ENCODE data around the gene GLT1D1.

The GLT1D1 gene

GRCh38 chr12:128819293-128820144 is 33.8 kb upstream of the GLT1D1 start:
- no peak overlapping the region for H2AFZ ChIP-seq (ENCODE audit: insufficient read depth, low read length, poor library complexity)
- no peaks in the 10 kb centered on the region for H3K27me3 ChIP-seq (ENCODE audit: insufficient read depth, low read length)
- H2BK5ac ChIP-seq (ENCODE audit: low read depth, low read length, poor library complexity): no peak overlapping the region
- H2BK120ac ChIP-seq (ENCODE audit: insufficient read depth, low read length, poor library complexity): no peak overlapping the region
- H3K79me1 ChIP-seq (ENCODE audit: low read length): peaks cover 10% of the 10 kb centered on the region
- no peak overlapping the region for H4K12ac ChIP-seq (ENCODE audit: low read depth, low read length)
- H3K9me3 ChIP-seq (ENCODE audit: insufficient read depth, low read depth, low read length): no peaks in the 10 kb centered on the region
- no CpG with 5 or more reads among the region's 16 CpGs for WGBS (ENCODE audit: extremely low coverage, insufficient coverage, insufficient read length)
- H3K36me3 ChIP-seq (ENCODE audit: control insufficient read depth in 1 of 2, insufficient read depth in 2 of 2, low read length in 2 of 2): peaks cover 6 to 13% of the 10 kb centered on the region in 2 experiments
- peaks cover 2 to 17% of the 10 kb centered on the region in 2 experiments for H3K4me1 ChIP-seq (ENCODE audit: control insufficient read depth in 1 of 2, insufficient read depth in 2 of 2, low read length in 2 of 2)
- H3K18ac ChIP-seq (ENCODE audit: low read length): no peak overlapping the region
- H3K27ac ChIP-seq (ENCODE audit: low read depth, low read length): no peak overlapping the region
- no peak overlapping the region for H3K23ac ChIP-seq (ENCODE audit: low read length)
- DNase-seq: no peak
- no peak overlapping the region for H2BK12ac ChIP-seq (ENCODE audit: low read length)
- H3K4me3 ChIP-seq (ENCODE audit: low read depth, low read length): no peak overlapping the region
- no peak overlapping the region for H3K9ac ChIP-seq (ENCODE audit: low read length)
- H3K4ac ChIP-seq (ENCODE audit: low read depth, low read length): peak overlapping the region; percentile 49
- H4K91ac ChIP-seq (ENCODE audit: low read depth, low read length): no peak overlapping the region
- no peak overlapping the region for H3K4me2 ChIP-seq (ENCODE audit: low read length)
- H2AK5ac ChIP-seq (ENCODE audit: low read length): no peak overlapping the region
- no peak overlapping the region for H4K8ac ChIP-seq (ENCODE audit: low read depth, low read length)
- H3K79me2 ChIP-seq (ENCODE audit: control insufficient read depth, insufficient read depth, low read length, poor library complexity): peaks cover 22% of the 10 kb centered on the region
- H3K14ac ChIP-seq (ENCODE audit: low read length): no peak overlapping the region

- peaks cover 10% of the 10 kb centered on the region for H3K79me1 ChIP-seq (ENCODE audit: low read length)
- H3K23ac ChIP-seq (ENCODE audit: low read length): no peak overlapping the region
- H3K14ac ChIP-seq (ENCODE audit: low read length): no peak overlapping the region
- no peak overlapping the region for H3K4ac ChIP-seq (ENCODE audit: low read depth, low read length)
- H3K4me3 ChIP-seq (ENCODE audit: low read depth, low read length): no peak overlapping the region
- no peak overlapping the region for H2AK5ac ChIP-seq (ENCODE audit: low read length)
- WGBS (ENCODE audit: extremely low coverage, insufficient coverage, insufficient read length): no CpG with 5 or more reads among the region's 6 CpGs
- no peak overlapping the region for H3K4me2 ChIP-seq (ENCODE audit: low read length)
- no peak overlapping the region for H2BK5ac ChIP-seq (ENCODE audit: low read depth, low read length, poor library complexity)
- no peak overlapping the region for H2BK120ac ChIP-seq (ENCODE audit: insufficient read depth, low read length, poor library complexity)
- H4K8ac ChIP-seq (ENCODE audit: low read depth, low read length): no peak overlapping the region
- no peak overlapping the region for H2AFZ ChIP-seq (ENCODE audit: insufficient read depth, low read length, poor library complexity)
- H4K12ac ChIP-seq (ENCODE audit: low read depth, low read length): no peak overlapping the region
- no peak overlapping the region for H3K27ac ChIP-seq (ENCODE audit: low read depth, low read length)
- H3K9ac ChIP-seq (ENCODE audit: low read length): no peak overlapping the region
- no peaks in the 10 kb centered on the region for H3K27me3 ChIP-seq (ENCODE audit: insufficient read depth, low read length)
- no peak for DNase-seq
- H3K79me2 ChIP-seq (ENCODE audit: control insufficient read depth, insufficient read depth, low read length, poor library complexity): peaks cover 22% of the 10 kb centered on the region
- no peak overlapping the region for H3K18ac ChIP-seq (ENCODE audit: low read length)
- H2BK12ac ChIP-seq (ENCODE audit: low read length): no peak overlapping the region
- H3K4me1 ChIP-seq (ENCODE audit: control insufficient read depth in 1 of 2, insufficient read depth in 2 of 2, low read length in 2 of 2): peaks cover 4 to 20% of the 10 kb centered on the region in 2 experiments
- no peaks in the 10 kb centered on the region for H3K9me3 ChIP-seq (ENCODE audit: insufficient read depth, low read depth, low read length)
- H3K36me3 ChIP-seq (ENCODE audit: control insufficient read depth in 1 of 2, insufficient read depth in 2 of 2, low read length in 2 of 2): peaks cover 4 to 11% of the 10 kb centered on the region in 2 experiments
- H4K91ac ChIP-seq (ENCODE audit: low read depth, low read length): no peak overlapping the region
Measured at GRCh38 chr12:128820253-128820652, 33.0 kb upstream of the GLT1D1 start.

- Histone ChIP-seq H3K79me2 (ENCODE audit: control insufficient read depth, insufficient read depth, low read length, poor library complexity) (peaks cover 22% of the 10 kb centered on the region), H3K4me3 (ENCODE audit: low read depth, low read length) (no peak overlapping the region), H3K36me3 (ENCODE audit: control insufficient read depth in 1 of 2, insufficient read depth in 2 of 2, low read length in 2 of 2) (peaks cover 4 to 11% of the 10 kb centered on the region in 2 experiments), H4K8ac (ENCODE audit: low read depth, low read length) (no peak overlapping the region), H2AK5ac (ENCODE audit: low read length) (no peak overlapping the region), H2BK12ac (ENCODE audit: low read length) (no peak overlapping the region), H3K4me2 (ENCODE audit: low read length) (no peak overlapping the region), H2BK5ac (ENCODE audit: low read depth, low read length, poor library complexity) (no peak overlapping the region), H3K14ac (ENCODE audit: low read length) (no peak overlapping the region), H3K4me1 (ENCODE audit: control insufficient read depth in 1 of 2, insufficient read depth in 2 of 2, low read length in 2 of 2) (peaks cover 4 to 20% of the 10 kb centered on the region in 2 experiments), H3K79me1 (ENCODE audit: low read length) (peaks cover 10% of the 10 kb centered on the region), H3K27ac (ENCODE audit: low read depth, low read length) (no peak overlapping the region), H2BK120ac (ENCODE audit: insufficient read depth, low read length, poor library complexity) (no peak overlapping the region), H3K18ac (ENCODE audit: low read length) (no peak overlapping the region), H3K27me3 (ENCODE audit: insufficient read depth, low read length) (no peaks in the 10 kb centered on the region), H4K91ac (ENCODE audit: low read depth, low read length) (no peak overlapping the region), H3K4ac (ENCODE audit: low read depth, low read length) (peak overlapping the region; percentile 28), H3K9me3 (ENCODE audit: insufficient read depth, low read depth, low read length) (no peaks in the 10 kb centered on the region), H4K12ac (ENCODE audit: low read depth, low read length) (no peak overlapping the region), H2AFZ (ENCODE audit: insufficient read depth, low read length, poor library complexity) (no peak overlapping the region), H3K23ac (ENCODE audit: low read length) (no peak overlapping the region), H3K9ac (ENCODE audit: low read length) (no peak overlapping the region)
- WGBS (ENCODE audit: extremely low coverage, insufficient coverage, insufficient read length): no CpG with 5 or more reads among the region's 7 CpGs
- peak in 1 of 2 donors; percentile 18 for DNase-seq
Measured at GRCh38 chr12:128820723-128821432, 32.4 kb upstream of the GLT1D1 start.

GRCh38 chr12:128823216-128823915 is 29.9 kb upstream of the GLT1D1 start:
- Histone ChIP-seq H3K9ac (ENCODE audit: low read length) (peak overlapping the region; percentile 91), H3K27ac (ENCODE audit: low read depth, low read length) (peak overlapping the region; percentile 68), H3K4me2 (ENCODE audit: low read length) (peak overlapping the region; percentile 91), H3K18ac (ENCODE audit: low read length) (peak overlapping the region; percentile 83), H3K4me3 (ENCODE audit: low read depth, low read length) (peak overlapping the region; percentile 97), H2AK5ac (ENCODE audit: low read length) (peak overlapping the region; percentile 71), H4K91ac (ENCODE audit: low read depth, low read length) (peak overlapping the region; percentile 76), H2AFZ (ENCODE audit: insufficient read depth, low read length, poor library complexity) (peak overlapping the region; percentile 68), H3K79me1 (ENCODE audit: low read length) (peaks cover 10% of the 10 kb centered on the region), H3K79me2 (ENCODE audit: control insufficient read depth, insufficient read depth, low read length, poor library complexity) (peaks cover 17% of the 10 kb centered on the region), H2BK12ac (ENCODE audit: low read length) (no peak overlapping the region), H2BK120ac (ENCODE audit: insufficient read depth, low read length, poor library complexity) (peak overlapping the region; percentile 82), H3K23ac (ENCODE audit: low read length) (no peak overlapping the region), H3K4ac (ENCODE audit: low read depth, low read length) (peak overlapping the region; percentile 60), H3K9me3 (ENCODE audit: insufficient read depth, low read depth, low read length) (no peaks in the 10 kb centered on the region), H3K14ac (ENCODE audit: low read length) (peak overlapping the region; percentile 91), H4K12ac (ENCODE audit: low read depth, low read length) (peak overlapping the region; percentile 89), H3K4me1 (ENCODE audit: control insufficient read depth in 1 of 2, insufficient read depth in 2 of 2, low read length in 2 of 2) (peaks cover 4 to 16% of the 10 kb centered on the region in 2 experiments), H2BK5ac (ENCODE audit: low read depth, low read length, poor library complexity) (peak overlapping the region; percentile 54), H3K27me3 (ENCODE audit: insufficient read depth, low read length) (no peaks in the 10 kb centered on the region), H4K8ac (ENCODE audit: low read depth, low read length) (peak overlapping the region; percentile 90), H3K36me3 (ENCODE audit: control insufficient read depth in 1 of 2, insufficient read depth in 2 of 2, low read length in 2 of 2) (peaks cover 4 to 11% of the 10 kb centered on the region in 2 experiments)
- WGBS (ENCODE audit: extremely low coverage, insufficient coverage, insufficient read length): no CpG with 5 or more reads among the region's 88 CpGs
- DNase-seq: peak; percentile 18 to 55

Data from trophoblast cell (in vitro differentiated cells and primary cell).